ENCODE results near the gene TLE4.

- TF ChIP-seq CBX3 (IDR thresholded peaks at IDR 0.05; ENCODE audit: borderline replicate concordance, low read depth): no peak
- no peak for TF ChIP-seq EZH2 (IDR thresholded peaks at IDR 0.05; ENCODE audit: borderline replicate concordance, control insufficient read depth, low read depth, low read length)
- no peak for TF ChIP-seq TBL1XR1 (IDR thresholded peaks at IDR 0.05; ENCODE audit: low read depth, low read length)
- TF ChIP-seq CHD1 (IDR thresholded peaks at IDR 0.05; ENCODE audit: low read depth, low read length): no peak
- TF ChIP-seq, protein P1, sequence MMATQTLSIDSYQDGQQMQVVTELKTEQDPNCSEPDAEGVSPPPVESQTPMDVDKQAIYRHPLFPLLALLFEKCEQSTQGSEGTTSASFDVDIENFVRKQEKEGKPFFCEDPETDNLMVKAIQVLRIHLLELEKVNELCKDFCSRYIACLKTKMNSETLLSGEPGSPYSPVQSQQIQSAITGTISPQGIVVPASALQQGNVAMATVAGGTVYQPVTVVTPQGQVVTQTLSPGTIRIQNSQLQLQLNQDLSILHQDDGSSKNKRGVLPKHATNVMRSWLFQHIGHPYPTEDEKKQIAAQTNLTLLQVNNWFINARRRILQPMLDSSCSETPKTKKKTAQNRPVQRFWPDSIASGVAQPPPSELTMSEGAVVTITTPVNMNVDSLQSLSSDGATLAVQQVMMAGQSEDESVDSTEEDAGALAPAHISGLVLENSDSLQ (IDR thresholded peaks at IDR 0.05): no peak
- no peak for TF ChIP-seq TAF1 (IDR thresholded peaks at IDR 0.05; ENCODE audit: borderline replicate concordance, low read depth, low read length)
- TF ChIP-seq CTCF (IDR thresholded peaks at IDR 0.05 in 2 of 3, conservative IDR thresholded peaks at IDR 0.05 in 1 of 3; ENCODE audit: control insufficient read depth in 2 of 3, extremely low read depth in 1 of 3, insufficient read depth in 1 of 3, low read depth in 3 of 3, low read length in 3 of 3): no peak
- TF ChIP-seq RCOR1 (conservative IDR thresholded peaks at IDR 0.05; ENCODE audit: low read depth, low read length): no peak
- TF ChIP-seq ESRRA (IDR thresholded peaks at IDR 0.05; ENCODE audit: low read length): no peak
These were observed 32.4 kb downstream of the TLE4 start for GRCh38 chr9:79604149-79604548.
